Endodermal cell (in vitro differentiated cells): ENCODE measurements around the gene FAM221A. TPM values are rescaled to one million over a fixed set of nuclear protein-coding genes. Genes with fewer than 3 reads are reported as not detected.

Experiments
- DNase-seq: peaks from one replicate; pipeline ENCODE4 v3.0.0-alpha.2; 2017
- H3K27ac ChIP-seq: 2 replicates; pipeline ENCODE4 v1.5.1; 2013; ENCODE audit warnings: mild to moderate bottlenecking, low read depth, low read length, moderate library complexity
- H3K27me3 ChIP-seq: 2 replicates; pipeline ENCODE4 v1.6.1; 2013; ENCODE audit warnings: mild to moderate bottlenecking, low read length, moderate library complexity; ENCODE audit not compliant: insufficient read depth, control insufficient read depth, poor library complexity, severe bottlenecking
- H3K36me3 ChIP-seq: 2 replicates; pipeline ENCODE4 v1.7.0; 2013; ENCODE audit warnings: mild to moderate bottlenecking, low read length, moderate library complexity; ENCODE audit not compliant: control insufficient read depth, insufficient read depth
- H3K4me1 ChIP-seq: one replicate; pipeline ENCODE4 v1.7.0; 2013; ENCODE audit warnings: low read length; ENCODE audit not compliant: control insufficient read depth, insufficient read depth
- H3K4me3 ChIP-seq: 2 replicates; pipeline ENCODE4 v1.5.1; 2013; ENCODE audit warnings: mild to moderate bottlenecking, low read length, moderate library complexity
- H3K9ac ChIP-seq: 2 replicates; pipeline ENCODE4 v1.6.1; 2013; ENCODE audit warnings: mild to moderate bottlenecking, low read length, moderate library complexity; ENCODE audit not compliant: poor library complexity, severe bottlenecking; ENCODE audit errors: extremely low read depth
- H3K9me3 ChIP-seq: 2 replicates; pipeline ENCODE4 v1.6.1; 2013; ENCODE audit warnings: mild to moderate bottlenecking, low read length, moderate library complexity; ENCODE audit not compliant: control insufficient read depth
- H3K27ac Mint-ChIP-seq: 2 replicates; pipeline ENCODE4 v1.8.0; 2020; ENCODE audit warnings: mixed read lengths
- H3K27me3 Mint-ChIP-seq: 2 replicates; pipeline ENCODE4 v1.8.0; 2021; ENCODE audit warnings: mild to moderate bottlenecking, mixed read lengths; ENCODE audit not compliant: insufficient read depth
- H3K36me3 Mint-ChIP-seq: 2 replicates; pipeline ENCODE4 v1.8.0; 2020; ENCODE audit warnings: low read depth, mixed read lengths
- H3K4me1 Mint-ChIP-seq: 2 replicates; pipeline ENCODE4 v1.8.0; 2020; ENCODE audit warnings: mixed read lengths
- H3K4me3 Mint-ChIP-seq: 2 replicates; pipeline ENCODE4 v1.8.0; 2020; ENCODE audit warnings: mild to moderate bottlenecking, moderate library complexity, mixed read lengths
- H3K9me3 Mint-ChIP-seq: 2 replicates; pipeline ENCODE4 v1.8.0; 2020; ENCODE audit warnings: mild to moderate bottlenecking, mixed read lengths
- CTCF ChIP-seq: fragments of 200-600 bp; sonication (generic); conservative IDR thresholded peaks from 2 replicates; pipeline ENCODE4 v1.5.0; 2021; ENCODE audit warnings: antibody characterized with exemption, mild to moderate bottlenecking
- WGBS, 2 experiments: methylation state at CpG; one replicate each; pipeline versions ENCODE4 v1.1.5 to v1.1.7; 2013; ENCODE audit warnings: missing lambda C conversion rate in 2 of 2, mixed read lengths in 1 of 2; ENCODE audit not compliant: insufficient coverage in 1 of 2, insufficient read length in 1 of 2; 5-methylcytosine and 5-hydroxymethylcytosine counted together
- total RNA-seq, 2 donors: library from RNA; stranded (reverse); fragmentation: NEBNext Ultra II Directional in 1 of 2; extraction: Animal tissue kit (Norgen Biotek cat#: 25700) in 1 of 2; gene quantifications; 2 replicates in 1 of 2; 3 replicates in 1 of 2; pipeline ENCODE4 v1.2.1, GENCODE V29; 2021

FAM221A gene
- total RNA-seq, 2 donors from 2014 or later = 16.2 to 20.8 TPM

GRCh38 chr7:23714579-23714978, 34.6 kb downstream of the FAM221A start:
- peaks cover 2% of the 10 kb centered on the region for H3K9me3 Mint-ChIP-seq
- Histone ChIP-seq H3K9me3 (no peaks in the 10 kb centered on the region), H3K4me1 (no peaks in the 10 kb centered on the region), H3K9ac (no peak overlapping the region), H3K27me3 (no peaks in the 10 kb centered on the region), H3K4me3 (no peak overlapping the region), H3K36me3 (no peaks in the 10 kb centered on the region), H3K27ac (no peak overlapping the region)
- no peak overlapping the region for H3K27ac Mint-ChIP-seq
- H3K4me1 Mint-ChIP-seq = peaks cover 12% of the 10 kb centered on the region
- no peak for TF ChIP-seq CTCF
- WGBS, 2 experiments = 93 to 100% methylated on average over 1 of the region's 1 CpG
- H3K36me3 Mint-ChIP-seq = no peaks in the 10 kb centered on the region
- H3K27me3 Mint-ChIP-seq = no peaks in the 10 kb centered on the region
- no peak overlapping the region for H3K4me3 Mint-ChIP-seq
- no peak for DNase-seq

- Mint-ChIP-seq H3K36me3 (no peaks in the 10 kb centered on the region), H3K9me3 (no peaks in the 10 kb centered on the region), H3K27me3 (peaks cover 2% of the 10 kb centered on the region), H3K27ac (no peak overlapping the region), H3K4me3 (no peak overlapping the region), H3K4me1 (peaks cover 12% of the 10 kb centered on the region)
- WGBS, 2 experiments = 67 to 74% methylated on average over 3 to 6 of the region's 6 CpGs
- Histone ChIP-seq H3K4me1 (no peaks in the 10 kb centered on the region), H3K36me3 (no peaks in the 10 kb centered on the region), H3K9me3 (no peaks in the 10 kb centered on the region), H3K9ac (no peak overlapping the region), H3K4me3 (no peak overlapping the region), H3K27me3 (no peaks in the 10 kb centered on the region), H3K27ac (no peak overlapping the region)
- no peak for TF ChIP-seq CTCF
- DNase-seq = no peak
These were observed 35.1 kb downstream of the FAM221A start for GRCh38 chr7:23715099-23715498.

GRCh38 chr7:23717788-23718187, 37.8 kb downstream of the FAM221A start:
- no peak overlapping the region for H3K27ac Mint-ChIP-seq
- TF ChIP-seq CTCF = no peak
- peaks cover 18% of the 10 kb centered on the region for H3K9me3 Mint-ChIP-seq
- H3K4me3 ChIP-seq = no peak overlapping the region
- WGBS, 2 experiments = 93 to 100% methylated on average over 1 of the region's 1 CpG
- no peaks in the 10 kb centered on the region for H3K27me3 ChIP-seq
- no peak overlapping the region for H3K9ac ChIP-seq
- H3K36me3 Mint-ChIP-seq = peaks cover 13% of the 10 kb centered on the region
- DNase-seq = no peak
- peaks cover 15% of the 10 kb centered on the region for H3K9me3 ChIP-seq
- peaks cover 17% of the 10 kb centered on the region for H3K27me3 Mint-ChIP-seq
- peaks cover 6% of the 10 kb centered on the region for H3K4me1 Mint-ChIP-seq
- no peak overlapping the region for H3K4me3 Mint-ChIP-seq
- no peaks in the 10 kb centered on the region for H3K4me1 ChIP-seq
- H3K27ac ChIP-seq = no peak overlapping the region
- H3K36me3 ChIP-seq = no peaks in the 10 kb centered on the region
